SKM-1 treated with dmso at 0.1 percent for 144 hours (cell line): ENCODE results near the gene SEMA7A.
"Not testable (repeated sequence)": the region's sequence is repeated elsewhere in the genome, so short reads cannot be mapped to it uniquely, and the experiment has no call there.

Source experiments
- DNase-seq: peaks from one replicate; lab custom pipeline; 2025; ENCODE audit not compliant: unreplicated experiment; lab: John Stamatoyannopoulos, UW

SEMA7A gene

DNA sequence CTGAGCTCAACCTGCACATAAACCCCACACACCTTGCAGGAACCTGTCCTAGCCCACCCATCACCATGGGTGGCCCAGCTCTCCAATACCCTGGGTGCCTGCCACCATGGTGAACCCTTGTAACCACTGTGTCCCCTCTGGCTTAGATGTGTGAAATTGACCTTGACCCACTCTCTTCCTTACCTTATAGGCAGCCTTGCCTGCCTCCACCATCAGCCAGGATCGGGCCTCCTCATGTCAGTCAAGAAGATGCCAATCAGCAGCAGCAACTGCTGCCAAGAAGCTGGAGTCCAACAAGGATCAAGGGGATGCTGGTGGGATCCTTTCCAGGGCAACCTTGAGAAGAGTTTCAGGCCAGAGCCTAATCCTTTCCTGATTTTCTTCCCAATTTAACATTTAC, 57.5 kb downstream of the SEMA7A start:
- DNase-seq = no peak

DNA sequence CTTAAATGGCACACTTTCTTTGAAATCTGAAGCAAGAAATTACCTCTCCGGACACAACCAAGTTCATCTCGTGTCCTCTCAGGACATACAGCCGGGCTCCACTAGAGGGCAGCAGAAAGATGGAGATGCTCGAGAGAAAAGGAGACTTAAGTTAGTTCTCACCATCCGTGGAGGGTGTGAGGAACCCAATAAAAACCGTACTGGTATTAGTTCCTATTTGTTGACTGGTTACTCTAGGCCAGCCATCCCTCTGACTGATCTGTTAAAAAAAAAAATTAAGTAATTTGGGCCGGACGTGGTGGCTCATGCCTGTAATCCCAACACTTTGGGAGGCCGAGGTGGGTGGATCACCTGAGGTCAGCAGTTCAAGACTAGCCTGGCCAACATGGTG, 58.5 kb downstream of the SEMA7A start:
- DNase-seq = peak; percentile 80

DNA sequence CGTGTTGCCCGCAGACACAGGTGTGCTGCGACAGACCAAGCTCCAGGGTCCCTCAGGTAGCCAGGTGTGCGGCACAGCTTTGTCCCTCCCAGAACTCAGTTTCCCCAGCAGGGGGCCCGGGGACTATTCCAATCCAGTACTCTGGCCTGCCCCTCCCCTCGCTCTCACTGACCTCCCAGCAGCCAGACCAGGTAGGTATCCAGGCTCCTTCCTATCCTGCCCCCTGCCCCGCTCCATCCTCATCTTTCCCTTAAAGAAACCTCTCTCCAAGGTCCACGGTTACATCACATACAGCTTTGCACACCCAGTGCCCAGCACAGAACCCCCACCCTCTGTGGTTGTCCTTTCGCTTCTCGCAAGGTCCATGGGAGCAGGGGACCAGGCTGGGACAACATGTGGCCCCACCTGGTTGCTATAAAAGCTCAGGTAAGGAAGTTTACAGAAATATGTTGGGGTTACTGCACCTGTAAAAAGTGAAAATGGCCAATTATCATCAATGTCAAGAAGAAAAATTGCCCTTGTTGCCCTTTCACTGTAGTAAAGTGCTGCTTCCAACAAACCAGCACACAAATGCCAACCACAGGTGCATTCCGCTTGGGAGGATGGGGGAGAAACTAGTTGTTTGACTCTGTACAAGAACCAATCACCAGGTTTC, 59.0 kb downstream of the SEMA7A start:
- DNase-seq = no peak

DNA sequence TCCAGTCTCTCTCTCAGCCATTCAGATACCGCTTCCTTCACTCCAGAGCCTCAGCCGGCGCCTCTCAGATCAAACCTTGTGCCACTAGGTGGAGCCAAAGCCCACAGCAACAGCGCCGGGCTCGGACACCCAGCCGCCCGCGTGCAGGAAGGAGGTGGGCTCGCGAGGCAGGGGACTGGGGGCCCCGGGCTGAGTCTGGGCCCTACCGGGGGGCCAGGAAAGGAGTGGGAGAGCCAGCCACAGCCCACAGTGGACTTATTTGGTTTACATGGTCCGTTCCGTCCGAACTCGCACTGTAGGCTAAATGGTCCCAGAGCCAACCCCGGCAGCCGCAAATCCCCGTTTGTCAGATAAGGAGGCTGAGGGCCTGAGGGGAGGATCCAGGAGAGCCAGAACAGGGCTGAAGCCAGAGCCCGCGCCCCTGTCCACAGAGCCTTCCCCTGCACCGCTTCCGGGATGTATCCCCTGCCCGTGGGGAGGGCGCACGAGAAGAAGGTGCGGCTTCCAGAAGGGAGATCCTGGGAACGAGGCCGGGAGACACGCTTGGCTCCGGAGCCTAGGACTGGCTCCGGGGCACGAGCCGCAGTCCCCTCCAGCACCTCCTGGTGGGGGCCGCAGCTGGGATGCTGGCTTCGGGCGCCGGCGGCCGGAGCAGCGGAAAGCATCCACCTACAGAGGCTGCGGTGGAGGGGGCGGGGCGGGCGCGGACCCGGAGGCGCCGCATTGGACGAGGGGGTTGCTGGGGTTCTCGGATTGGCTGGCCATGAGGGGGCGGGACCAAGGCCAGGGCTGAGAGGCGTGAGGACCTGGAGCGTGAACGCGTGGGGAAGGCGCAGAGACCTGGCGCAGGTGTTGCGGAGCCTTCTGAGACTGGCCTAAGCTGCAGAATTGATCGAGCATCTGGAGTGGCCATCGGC, 59.8 kb downstream of the SEMA7A start:
- peak; percentile 88 for DNase-seq

DNA sequence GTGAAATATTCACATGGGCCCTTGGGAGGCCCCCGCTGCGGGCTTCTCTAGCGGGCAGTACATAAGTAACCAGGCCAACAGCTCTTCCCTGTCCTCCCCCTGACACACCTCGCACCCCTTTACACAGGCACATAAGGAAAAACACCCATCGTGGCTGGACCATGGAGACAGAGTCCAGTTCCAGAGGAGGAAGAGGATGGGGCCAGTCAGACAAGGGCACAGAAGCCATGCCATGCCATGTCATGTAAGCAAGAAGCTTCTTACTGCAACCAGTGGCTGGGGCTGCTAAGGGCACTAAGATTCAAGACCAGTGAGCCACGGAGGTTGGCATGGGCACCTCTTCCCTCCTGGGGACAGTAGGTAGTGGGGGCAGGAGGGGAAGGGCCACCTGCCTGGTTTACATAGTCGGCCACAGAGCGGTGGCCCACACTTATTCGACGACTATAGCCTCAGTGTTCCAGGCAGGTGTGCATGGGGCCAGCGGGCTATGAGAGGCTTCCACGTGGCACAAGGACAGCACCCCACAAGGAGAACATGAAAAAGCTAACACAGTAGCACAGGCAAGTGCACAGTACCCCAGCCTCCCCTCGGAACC, 60.6 kb downstream of the SEMA7A start:
- DNase-seq = no peak

DNA sequence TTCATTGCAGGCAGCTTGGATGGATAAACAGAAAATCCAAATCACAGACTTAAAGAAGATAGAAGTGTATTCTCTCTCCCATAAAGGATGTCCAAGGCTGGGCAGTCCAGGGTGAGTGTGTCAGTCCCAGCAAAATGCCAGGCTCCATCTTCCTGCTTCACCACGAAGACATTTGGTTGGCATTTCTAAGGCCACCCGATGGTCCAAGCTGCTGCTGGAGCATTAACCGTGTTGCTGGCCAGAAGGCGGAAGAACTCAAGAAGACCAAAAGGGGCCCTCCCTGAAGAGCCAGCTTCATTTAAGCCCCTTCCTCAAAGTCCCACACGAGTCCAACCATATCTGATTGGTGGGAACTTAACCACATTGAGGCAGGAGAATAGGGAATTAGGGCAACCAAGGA, 63.3 kb downstream of the SEMA7A start:
- DNase-seq = no peak

DNA sequence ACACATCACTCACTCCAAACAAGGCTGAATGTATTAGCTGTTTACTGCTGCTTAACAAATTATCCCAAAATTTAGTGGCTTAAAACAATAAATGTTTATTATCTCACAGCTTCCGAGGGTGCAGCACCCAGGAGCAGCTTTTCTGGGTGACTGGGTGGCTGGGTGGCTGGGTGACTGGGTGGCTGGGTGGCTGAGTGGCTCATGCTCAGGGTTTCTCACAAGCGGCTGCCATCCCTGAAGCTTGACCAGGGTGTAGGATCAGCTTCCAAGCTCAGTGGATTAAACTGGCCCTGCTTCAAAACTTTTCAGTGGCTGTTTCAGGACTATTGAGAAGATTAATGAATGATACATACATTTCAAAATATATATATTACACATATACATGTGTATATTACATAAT, 64.0 kb downstream of the SEMA7A start:
- DNase-seq = no peak

DNA sequence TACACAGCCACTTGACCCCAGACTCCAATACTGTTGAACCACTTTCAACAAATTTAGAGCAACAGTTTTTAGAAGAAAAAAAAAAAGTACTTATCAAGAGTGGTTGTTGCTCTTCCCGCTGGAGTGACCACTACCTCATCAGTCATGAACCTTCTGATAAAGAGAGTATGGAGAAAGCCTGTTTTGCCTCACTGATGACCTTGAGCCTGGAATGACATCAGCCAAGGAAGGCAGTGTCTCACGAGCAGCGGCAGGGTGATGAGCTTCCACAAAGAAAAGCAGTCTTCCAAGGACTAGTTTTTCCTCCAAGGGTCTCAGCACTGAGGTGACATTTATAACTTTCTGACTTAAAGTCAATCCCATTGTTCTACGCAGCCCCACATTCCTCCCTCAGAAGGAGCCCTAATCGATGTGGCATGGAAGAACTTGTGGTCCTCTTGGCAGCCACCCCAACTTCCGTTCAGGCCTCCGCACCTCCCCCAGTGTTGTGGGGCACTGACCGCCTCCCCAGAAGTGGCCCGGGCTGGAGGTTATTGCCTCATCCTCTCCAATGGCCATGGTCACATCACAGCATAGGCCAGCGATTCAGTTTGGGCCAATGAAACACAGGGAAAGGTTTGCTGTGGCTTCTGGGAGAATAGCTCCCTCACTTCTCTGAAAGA, 64.5 kb downstream of the SEMA7A start:
- peak; percentile 22 for DNase-seq

DNA sequence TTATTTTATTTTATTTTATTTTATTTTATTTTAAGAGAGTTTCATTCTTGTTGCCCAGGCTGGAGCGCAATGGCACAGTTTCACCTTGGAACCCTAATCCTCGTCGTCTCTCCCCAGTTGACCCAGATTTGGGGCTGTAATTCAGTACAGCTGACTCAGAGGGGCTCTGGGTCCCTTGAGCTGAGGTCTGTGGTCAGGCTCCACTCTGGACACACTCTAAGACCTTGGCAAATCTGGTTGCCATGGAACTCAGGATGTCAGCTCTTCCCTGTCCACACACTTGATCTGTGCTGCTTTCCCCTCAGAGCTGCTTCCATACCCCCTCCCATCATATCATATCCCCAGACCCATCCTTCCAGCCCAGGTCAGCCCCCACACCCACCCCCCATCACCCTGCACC, 65.6 kb downstream of the SEMA7A start:
- DNase-seq = no peak

DNA sequence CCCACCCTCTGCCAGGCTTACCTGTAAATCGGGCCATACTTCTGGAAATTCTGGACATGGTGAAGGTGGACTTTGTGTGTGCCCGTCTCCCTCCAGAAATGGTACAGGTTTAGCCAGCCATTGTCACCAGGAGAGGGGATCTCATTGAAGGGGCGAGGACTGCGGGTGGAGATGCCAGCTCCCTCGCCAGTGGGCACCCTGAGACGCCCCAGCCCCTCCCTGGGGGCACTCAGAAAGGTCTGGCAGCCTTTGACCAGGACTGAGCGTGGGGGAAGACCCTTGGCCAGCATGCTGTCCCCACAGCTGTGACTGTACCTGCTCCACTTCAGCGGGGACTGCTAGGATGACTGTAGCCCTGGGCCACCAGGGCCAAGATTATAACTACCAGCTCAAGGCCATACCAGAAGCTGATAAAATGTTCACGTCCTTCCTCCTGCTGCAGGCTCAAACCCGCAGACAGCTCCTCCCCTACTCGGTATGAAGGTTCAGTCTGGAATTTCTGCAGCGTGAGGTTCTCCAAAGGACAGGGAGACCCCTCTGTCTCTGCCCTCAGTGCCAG, 66.4 kb downstream of the SEMA7A start, which contains the start of gene CYP11A1:
TSS of gene CYP11A1 (minus strand) at position 351 of the 559 bp plus-strand sequence. CDS start at position 290, 61 bp downstream.
- no peak for DNase-seq

DNA sequence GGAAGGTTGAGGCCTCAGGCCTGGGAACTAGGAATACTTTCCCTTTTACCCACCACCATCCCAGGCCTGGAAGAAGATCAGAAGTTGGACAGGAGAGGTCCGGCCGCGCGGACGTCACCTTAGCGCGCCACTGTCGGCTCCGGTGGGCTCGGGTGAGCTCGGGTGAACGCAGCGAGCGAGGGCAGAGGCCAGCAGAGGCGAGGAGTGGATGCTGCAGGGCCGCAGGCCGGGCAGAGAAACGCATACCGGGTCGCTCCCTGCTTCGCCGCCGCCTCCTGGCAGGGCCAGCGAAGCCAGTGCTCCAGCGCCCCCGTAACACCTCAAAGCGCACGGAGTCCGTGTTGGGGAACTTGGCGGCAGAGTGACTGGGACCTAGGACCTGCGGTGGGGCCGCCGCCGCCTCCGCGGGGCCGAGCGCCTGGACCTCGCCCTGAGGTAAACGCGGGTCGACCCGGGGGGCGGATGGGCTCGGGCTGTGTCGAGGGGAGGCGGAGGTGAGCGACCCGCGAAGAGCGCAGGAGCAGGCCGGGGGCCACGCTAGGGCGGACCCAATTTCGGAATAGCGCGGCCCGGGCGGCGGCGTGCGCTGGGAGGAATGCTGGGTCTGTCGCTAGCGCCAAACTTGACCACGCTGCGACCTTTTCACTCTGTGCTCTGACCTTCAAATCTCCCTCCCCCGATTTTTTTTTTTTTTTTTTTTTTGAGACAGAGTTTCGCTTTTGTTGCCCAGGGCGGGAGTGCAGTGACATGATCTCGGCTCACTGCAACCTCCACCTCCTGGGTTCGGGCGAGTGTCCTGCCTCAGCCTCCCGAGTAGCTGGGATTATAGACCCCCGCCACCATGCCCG, 67.9 kb downstream of the SEMA7A start:
- DNase-seq = no peak

DNA sequence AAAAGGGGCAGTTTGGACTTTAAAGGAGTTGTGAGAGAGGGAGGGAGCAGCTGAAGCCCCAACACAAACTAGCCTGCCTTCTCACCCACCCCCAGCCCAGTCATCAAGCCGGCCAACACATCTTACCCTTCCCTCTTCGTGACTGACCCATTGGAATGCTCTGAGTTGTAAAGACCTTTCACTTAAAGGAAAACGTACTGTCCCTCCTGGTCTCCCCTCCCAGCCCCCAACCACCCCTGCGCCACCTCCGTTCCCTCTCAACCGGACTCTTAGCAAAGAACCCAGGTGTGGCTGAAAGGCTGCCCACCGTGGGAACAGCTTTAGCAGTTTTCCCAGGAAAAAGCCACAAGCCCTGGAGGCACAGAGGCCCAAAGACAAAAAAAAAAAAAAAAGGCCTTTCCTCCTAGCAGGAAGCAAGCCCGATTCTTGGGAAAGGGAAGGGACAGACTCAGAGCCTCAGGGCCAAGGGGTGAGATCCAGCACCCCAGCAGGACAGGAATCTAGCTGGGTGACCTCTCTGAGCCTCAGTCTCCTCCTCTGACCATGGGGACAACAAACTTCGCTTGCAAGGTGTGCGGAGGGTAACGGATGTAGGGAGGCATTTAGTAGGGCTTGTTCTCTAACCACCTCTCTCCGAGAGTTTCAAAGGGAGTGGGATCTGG, 68.7 kb downstream of the SEMA7A start:
- no peak for DNase-seq

DNA sequence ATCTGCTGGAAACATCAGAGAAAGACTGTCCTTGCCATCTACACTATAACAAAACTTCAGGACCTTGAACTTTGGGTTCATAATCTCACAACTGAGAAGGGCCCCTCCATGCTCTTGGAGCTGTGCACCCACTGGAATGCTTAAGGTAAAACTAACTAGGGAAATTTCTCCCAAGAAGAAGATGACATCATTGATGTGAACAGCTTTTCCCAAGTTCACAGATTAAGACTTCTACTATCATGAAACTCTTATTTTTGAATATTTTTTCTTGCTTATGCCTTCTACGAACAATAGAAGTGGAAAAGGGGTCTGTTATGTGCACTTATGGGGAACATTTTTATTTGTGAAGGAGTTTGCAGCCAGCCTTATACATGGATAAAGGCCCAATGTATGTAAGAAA, 71.3 kb downstream of the SEMA7A start:
- DNase-seq = no peak

DNA sequence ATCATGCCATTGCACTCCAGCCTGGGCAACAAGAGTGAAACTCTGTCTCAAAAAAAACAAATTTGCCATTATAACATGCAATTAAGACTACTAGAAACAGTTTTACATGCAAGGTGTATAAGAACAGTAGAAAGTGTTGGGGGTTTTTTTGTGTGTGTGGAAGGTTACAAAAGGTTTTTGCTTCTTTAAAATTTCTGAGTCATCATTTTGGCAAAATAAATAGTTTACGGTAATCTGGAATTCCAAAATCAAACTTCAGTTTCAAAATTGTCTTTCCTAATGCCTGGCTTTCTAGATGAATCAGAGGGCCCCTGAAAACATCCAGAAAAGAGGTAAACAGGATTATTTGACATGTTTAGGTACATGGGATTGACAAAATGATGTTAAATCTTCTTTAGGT, 72.9 kb downstream of the SEMA7A start:
- DNase-seq = not testable (repeated sequence)

DNA sequence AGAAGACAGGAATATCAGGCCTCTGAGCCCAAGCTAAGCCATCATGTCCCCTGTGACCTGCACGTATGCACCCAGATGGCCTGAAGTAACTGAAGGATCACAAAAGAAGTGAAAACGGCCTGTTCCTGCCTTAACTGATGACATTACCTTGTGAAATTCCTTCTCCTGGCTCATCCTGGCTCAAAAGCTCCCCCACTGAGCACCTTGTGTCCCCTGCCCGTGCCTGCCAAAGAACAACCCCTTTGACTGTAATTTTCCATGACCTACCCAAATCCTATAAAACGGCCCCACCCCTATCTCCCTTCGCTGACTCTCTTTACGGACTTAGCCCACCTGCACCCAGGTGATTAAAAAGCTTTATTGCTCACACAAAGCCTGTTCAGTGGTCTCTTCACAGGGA, 74.4 kb downstream of the SEMA7A start:
- DNase-seq = not testable (repeated sequence)
